ENCODE measurements around the gene ATXN3.
A peak's percentile ranks its signal among the peaks of the same experiment; 100 is the strongest.

Gene ATXN3

DNA sequence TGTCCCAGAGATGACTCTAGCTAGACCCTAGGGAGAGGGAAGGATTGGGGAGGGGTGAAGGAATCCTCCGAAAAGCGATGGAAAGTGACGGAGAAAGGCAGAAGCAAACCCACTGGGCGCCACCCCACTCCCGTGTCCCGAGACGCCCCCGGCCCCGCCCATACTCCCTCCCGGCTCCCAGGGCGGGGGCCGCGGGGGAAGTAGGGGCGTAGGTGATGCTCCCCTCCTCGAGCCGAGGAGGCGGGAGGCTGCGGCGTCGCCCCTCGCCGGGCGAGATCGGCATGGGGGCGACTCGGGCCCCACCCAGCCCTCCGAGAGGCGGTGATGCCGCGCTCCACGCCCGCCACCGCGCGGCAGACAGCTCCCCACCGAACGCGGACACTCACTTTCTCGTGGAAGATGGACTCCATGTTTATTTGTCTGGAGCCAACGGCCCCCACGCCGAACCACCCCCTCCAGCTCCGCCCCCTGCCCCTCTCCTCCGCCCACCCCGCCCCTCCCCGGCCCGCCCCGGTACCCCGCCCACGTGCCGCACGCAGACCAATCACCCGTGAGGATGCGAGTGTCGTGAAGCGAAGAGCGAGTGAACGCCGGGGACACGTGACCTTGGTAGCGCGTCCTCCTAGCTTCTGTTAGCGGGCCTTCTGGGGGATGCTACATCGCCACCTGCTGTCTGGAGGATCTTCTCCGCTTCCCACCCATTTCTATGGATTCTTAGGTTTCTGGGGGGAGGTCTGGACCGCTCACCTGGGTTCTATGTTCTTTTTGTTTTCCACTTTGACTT, at the start of gene ATXN3:
Gene ATXN3, minus strand, starts transcription at position 440 of the 784 bp plus-strand sequence. Its CDS starts 30 bp downstream, at position 410.
- H3K4me3 ChIP-seq (ENCODE audit: low read depth, low read length): peak within 1 kb of the TSS; percentile 94
- in situ Hi-C loops (cut with HindIII; ENCODE audit: low sequenced_read_pairs): no loop called here
- DNase-seq (ENCODE audit: low read depth, low spot score): peak; percentile 98
- TF ChIP-seq, protein P1, sequence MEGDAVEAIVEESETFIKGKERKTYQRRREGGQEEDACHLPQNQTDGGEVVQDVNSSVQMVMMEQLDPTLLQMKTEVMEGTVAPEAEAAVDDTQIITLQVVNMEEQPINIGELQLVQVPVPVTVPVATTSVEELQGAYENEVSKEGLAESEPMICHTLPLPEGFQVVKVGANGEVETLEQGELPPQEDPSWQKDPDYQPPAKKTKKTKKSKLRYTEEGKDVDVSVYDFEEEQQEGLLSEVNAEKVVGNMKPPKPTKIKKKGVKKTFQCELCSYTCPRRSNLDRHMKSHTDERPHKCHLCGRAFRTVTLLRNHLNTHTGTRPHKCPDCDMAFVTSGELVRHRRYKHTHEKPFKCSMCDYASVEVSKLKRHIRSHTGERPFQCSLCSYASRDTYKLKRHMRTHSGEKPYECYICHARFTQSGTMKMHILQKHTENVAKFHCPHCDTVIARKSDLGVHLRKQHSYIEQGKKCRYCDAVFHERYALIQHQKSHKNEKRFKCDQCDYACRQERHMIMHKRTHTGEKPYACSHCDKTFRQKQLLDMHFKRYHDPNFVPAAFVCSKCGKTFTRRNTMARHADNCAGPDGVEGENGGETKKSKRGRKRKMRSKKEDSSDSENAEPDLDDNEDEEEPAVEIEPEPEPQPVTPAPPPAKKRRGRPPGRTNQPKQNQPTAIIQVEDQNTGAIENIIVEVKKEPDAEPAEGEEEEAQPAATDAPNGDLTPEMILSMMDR (IDR thresholded peaks at IDR 0.05; ENCODE audit: low read depth, low read length): peak; percentile 91

DNA sequence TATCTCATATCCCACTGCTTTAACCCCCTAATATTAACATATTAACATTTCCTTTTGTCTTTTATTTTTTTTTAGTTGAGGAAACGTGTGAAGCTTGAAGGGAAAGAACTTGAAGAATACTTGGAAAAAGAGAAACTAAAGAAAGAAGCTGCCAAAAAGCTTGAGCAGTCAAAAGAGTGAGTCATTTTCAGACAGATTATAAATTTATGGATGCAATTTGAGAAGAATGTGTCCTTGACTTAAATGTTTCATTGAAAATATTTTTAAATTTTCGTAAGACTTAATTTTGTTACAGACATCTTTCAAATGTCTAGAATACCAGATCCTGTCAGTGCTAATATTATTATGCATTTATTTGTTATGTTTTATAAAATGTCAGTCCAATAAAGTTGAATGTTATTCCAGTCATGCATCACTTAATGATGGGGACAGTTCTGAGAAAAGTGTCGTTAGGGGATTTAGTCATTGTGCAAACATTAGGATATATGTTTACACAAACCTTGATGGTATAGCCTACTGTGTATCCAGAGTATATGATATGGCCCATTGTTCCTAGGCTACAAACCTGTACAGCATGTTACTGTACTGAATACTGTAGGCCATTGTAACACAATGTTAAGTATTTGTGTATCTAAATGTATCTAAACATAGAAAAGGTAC, 48.0 kb upstream of the ATXN3 start:
- peak; percentile 13 for DNase-seq (ENCODE audit: low read depth, low spot score)
- TF ChIP-seq, protein P1 (IDR thresholded peaks at IDR 0.05; ENCODE audit: low read depth, low read length): no peak
- no peak overlapping the region for H3K4me3 ChIP-seq (ENCODE audit: low read depth, low read length)
- in situ Hi-C loops (cut with HindIII; ENCODE audit: low sequenced_read_pairs): no loop called here

DNA sequence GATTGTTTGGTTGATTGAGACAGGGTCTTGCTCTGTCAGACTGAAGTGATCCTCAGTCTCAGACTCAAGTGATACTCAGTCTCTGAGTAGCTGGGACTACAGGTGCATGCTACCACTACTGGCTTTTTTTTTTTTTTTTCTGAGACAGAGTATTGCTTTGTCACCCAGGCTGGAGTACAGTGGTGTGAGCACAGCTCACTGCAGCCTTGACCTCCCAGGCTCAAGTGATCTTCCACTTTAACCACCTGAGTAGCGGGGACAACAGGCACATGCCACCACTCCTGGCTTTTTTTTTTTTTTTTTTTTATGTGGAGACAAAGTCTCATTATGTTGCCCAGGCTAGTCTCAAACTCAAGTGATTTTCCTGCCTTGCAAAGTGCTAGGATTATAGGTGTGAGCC, 47.2 kb upstream of the ATXN3 start:
- in situ Hi-C loops (cut with HindIII; ENCODE audit: low sequenced_read_pairs): no loop called here
- no peak for DNase-seq (ENCODE audit: low read depth, low spot score)
- TF ChIP-seq, protein P1 (IDR thresholded peaks at IDR 0.05; ENCODE audit: low read depth, low read length): no peak
- H3K4me3 ChIP-seq (ENCODE audit: low read depth, low read length): no peak overlapping the region

DNA sequence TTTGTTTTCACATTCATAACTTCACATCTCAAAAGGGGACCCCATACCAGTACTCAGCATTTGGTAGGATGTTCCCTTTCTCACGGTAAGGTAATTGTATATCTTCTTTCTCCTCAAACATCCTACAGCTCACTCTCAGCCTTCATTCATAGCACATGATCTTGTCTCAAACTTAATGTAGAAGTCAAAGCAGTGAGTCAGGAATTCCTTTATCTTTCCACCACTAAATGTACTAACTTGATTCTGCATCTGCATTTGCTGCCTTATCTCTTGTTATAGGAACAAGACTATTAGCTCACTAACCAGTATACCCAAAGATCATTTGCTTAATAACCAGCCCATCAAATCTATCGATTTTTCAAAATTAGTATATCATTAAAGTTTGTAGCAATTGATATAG, 38.3 kb upstream of the ATXN3 start:
- in situ Hi-C loops (cut with HindIII; ENCODE audit: low sequenced_read_pairs): no loop called here
- TF ChIP-seq, protein P1 (IDR thresholded peaks at IDR 0.05; ENCODE audit: low read depth, low read length): no peak
- DNase-seq (ENCODE audit: low read depth, low spot score): peak; percentile 27
- no peak overlapping the region for H3K4me3 ChIP-seq (ENCODE audit: low read depth, low read length)

DNA sequence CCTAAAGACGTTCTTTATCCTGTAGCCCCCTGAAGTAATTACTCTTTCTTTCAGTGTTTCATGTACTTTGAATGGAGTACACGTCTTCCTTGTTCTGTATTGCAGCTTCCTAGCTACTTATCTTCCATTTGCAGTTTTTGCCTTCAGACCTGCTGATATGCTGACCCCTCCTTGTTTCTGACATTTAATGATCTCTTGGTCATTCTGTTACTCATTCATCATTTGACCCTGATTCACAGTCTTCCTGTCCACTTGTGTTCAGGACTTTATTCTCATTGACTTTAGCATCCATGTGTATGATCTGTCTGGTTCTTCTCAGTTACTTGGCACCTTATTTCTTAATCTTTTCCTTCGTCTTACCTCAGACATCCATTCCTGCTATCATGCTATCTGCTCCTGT, 37.6 kb upstream of the ATXN3 start:
- in situ Hi-C loops (cut with HindIII; ENCODE audit: low sequenced_read_pairs): no loop called here
- no peak for DNase-seq (ENCODE audit: low read depth, low spot score)
- no peak overlapping the region for H3K4me3 ChIP-seq (ENCODE audit: low read depth, low read length)
- TF ChIP-seq, protein P1 (IDR thresholded peaks at IDR 0.05; ENCODE audit: low read depth, low read length): no peak

DNA sequence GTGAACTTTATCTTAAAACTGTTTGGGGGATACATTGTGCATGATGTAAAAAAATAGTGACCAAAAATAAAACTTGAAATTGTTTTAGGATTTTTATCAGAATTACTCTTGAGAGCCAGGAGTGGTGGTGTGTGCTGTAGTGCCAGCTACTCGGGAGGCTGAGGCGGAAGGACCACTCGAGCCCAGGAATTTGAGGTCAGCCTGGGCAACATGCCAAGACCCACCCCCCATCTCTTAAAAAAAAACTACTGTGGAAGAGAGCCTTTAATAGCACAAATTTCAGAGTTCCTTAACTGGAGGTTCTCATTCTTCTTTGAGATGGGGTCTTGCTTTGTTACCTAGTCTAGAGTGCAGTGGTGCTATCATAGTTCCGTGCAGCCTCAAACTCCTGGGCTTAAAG, 36.9 kb upstream of the ATXN3 start:
- TF ChIP-seq, protein P1 (IDR thresholded peaks at IDR 0.05; ENCODE audit: low read depth, low read length): no peak
- no peak overlapping the region for H3K4me3 ChIP-seq (ENCODE audit: low read depth, low read length)
- no peak for DNase-seq (ENCODE audit: low read depth, low spot score)
- in situ Hi-C loops (cut with HindIII; ENCODE audit: low sequenced_read_pairs): no loop called here
